RPMI7951 (cell line): ENCODE data around the gene SND1. TPM values are rescaled to one million over a fixed set of nuclear protein-coding genes. Genes with fewer than 3 reads are reported as not detected.

Source experiments
- DNase-seq: peaks from one replicate; pipeline ENCODE4 v3.0.0-alpha.2; 2012; ENCODE audit warnings: low read depth
- total RNA-seq: library from RNA; depleted of rRNA; stranded (reverse); fragments of >200 nt; shearing (Covaris generic); gene quantifications from 2 replicates; pipeline ENCODE4 v1.2.3, GENCODE V29; 2014

SND1 gene
- total RNA-seq, 1 experiment from 2014 or later, result 148 TPM

DNA sequence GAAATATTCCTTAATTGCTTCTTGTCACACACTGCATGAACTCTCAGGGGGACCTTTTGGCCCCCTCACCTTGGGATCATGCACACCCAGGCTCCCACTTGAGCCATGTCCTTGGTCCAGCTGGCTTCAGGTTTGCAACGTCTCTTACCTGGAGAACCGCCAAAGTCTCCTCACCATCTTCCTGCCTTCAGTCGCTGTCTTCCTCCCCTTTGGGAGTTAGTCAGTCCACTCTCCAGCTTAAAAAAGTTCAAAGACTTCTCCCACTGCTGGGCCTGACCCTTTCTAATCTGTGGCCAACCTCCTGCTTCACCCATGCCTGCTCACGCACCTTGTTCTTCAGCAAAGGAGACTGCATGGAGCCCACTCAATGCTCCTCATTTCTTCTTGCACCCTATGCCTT lies 461.8 kb downstream of the SND1 start:
- DNase-seq, result no peak

DNA sequence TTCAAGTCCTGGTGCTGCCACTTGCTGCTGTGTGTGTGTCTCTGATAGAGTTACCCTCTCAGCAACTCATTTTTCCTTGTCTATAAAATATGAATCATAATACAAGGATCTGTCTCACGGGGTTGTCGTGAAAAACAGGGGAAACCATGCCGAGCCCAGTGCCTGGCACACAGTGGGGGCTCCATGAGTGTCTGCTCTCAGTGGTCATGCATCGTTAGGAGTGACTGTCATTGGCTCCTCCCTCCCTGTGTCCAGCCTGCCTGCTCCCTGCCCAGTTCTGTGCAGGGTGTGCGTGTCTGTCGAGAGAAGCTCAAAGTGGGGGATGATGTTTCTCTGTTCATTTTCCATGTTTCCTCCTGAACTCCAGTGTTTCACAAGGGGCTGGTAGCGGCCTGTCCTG lies 462.8 kb downstream of the SND1 start:
- no peak for DNase-seq

DNA sequence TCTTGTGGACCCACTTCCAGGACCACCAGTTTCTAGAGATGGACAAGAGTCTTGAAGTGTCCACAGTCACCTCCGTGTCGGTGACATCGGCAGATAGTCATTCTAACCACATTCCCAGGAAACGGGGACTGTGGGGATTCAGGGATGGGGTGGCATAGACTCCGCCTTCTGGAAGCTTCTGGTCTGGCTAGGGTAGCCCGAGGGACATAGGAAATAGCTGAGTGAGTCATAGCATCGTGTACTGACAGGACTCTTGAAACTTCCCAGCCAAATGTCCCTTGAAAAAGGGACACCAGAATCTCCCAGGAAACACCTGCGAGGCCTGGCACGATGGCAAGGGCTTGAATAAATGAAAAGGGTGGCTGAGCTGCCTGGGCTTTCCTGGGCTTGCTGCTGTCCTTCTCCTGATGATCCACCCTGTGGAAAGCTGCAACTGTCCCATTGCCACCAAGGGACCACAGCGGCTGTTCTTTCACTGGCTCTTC lies 463.4 kb downstream of the SND1 start:
- peak; percentile 81 for DNase-seq

DNA sequence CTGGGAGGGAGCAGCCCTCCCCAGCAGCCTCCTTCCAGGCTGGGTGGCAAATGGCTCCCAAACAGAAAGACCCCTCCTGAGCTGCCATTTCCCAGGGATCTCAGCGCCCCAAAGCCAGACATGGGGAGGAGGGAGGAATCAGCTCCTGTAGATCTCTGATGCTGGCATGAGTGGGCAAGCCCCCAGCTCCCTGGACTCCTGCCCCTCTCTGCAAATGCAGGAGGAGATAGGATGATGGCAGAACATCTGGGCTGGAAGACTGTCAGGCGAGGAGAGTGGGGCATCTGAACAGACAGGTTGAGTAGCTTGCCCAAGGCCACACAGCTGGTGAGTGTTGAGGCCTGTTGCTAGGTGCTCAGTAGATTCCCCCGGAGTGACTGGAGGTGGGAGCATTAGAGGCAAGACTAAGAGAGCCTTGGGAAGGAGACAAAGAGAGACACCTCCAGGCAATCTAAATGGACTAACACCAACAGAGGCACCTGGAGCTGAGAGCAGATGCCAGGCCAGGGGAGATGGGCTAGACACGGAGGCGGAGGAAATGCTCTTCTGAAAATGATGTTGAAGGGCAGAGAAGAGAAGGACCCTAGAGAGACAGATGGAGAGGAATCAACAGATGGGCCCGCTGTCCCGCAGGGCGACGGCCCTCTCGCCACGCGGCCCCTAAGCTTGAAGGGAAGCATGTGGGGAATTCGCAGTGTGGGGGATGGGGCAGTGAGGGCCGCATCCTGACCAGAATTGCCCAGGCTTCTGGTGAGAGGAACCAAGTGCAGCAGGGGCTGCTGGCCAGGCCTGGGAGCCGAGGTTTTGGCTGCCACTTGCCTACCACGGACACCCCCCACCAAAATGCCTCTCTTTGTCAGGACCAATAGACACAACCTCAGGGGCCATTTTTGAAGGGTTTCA lies 464.1 kb downstream of the SND1 start:
- DNase-seq, result no peak

DNA sequence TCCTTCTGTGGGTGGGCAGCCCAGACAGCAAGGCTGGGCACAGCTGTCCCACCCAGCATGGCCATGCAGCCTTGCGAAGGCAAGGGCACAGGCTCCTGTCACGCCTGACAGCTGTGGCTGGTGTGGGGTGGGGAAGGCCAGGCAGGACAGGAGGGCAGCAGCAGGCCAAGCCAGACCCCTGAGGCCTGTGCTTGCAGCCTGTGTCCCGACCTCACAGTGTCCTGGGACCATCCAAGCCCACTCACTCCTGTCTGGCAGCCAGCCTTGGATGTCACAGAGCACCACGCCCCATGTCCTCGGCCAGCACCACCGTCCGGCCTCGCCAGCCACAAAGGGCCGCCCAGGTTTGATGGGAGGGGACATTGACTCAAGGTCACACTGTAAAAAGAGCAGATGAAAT lies 464.7 kb downstream of the SND1 start:
- DNase-seq, result no peak

DNA sequence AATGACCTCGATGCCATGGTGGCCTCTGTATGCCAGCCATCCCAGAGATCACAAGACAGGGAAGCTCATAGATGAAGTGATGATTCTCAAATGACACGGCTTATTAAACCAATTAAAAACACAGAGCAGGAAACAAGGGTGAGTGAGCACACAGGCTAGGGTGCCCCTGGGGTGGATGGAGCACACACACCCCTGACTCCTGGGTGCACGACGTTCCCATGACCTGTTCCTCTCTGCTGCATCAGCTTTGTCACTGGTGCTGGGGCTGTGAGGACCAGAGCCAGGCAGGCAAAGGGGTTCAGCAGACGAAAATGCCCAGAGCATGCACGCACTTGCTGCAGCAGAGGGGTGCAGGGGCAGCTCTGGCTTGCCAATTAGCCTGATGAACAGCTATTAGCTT lies 465.7 kb downstream of the SND1 start:
- no peak for DNase-seq

DNA sequence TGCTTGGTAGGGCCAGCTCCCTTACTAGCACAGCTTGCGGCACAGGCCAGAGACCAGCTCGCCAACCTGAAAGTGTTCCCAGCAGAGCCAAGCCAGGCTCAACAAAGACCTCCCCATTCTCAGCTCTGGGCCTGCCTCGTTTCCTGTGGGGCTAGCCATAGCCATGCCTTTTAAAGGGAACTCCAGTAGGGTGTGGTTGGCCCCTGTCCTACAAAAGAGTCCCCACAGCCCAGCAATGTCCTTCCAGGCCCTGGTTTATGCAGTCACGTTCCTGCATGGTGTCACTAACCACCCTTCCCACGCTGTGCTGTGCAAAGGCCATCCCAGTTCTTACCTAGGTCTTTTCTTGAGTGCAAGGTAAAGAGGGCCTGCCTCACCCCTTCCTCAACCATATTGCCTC lies 467.0 kb downstream of the SND1 start:
- DNase-seq, result no peak

DNA sequence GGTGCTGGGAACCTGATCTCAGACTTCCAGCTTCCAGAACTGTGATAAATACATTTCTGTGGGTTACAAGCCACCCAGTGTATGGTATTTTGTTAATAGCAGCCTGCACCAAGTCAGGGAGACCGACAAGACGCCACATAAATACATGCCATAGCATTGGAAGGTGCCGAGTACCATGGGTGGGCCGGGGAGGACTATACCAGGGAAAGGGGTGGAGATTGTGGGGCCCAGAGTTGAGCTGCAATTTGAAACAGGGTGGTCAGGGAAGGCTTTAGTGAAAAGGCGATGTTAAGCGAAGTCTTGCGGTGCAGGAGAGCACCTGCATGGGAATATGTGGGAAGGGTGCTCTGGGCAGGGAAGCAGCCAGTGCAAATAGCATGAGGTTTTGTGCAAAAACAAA lies 468.1 kb downstream of the SND1 start:
- no peak for DNase-seq

DNA sequence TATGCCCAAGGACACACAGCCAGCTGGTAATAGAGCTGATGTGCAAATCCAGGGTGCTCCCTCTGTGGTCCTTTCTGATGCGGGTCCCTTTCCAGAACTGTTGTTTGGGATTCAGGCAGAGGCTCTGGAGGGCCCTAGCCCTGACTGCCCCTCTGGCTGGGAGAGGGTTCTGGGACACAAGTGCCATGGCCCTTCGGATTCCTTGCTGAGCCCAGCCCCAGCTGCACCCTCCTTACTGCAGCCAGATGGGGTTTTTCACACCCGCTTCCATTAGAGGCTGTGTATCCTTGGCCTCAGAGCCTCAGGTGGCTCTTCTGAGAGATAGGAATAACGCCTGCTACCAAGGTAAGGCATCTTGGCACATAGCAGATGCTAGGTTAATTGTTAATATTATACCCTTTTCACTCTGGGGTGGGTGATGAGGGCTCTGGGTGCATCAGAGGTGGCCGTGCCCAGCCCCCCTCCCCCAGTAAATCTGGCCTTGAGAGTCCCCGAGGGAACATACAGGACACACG lies 469.0 kb downstream of the SND1 start:
- DNase-seq, result no peak

DNA sequence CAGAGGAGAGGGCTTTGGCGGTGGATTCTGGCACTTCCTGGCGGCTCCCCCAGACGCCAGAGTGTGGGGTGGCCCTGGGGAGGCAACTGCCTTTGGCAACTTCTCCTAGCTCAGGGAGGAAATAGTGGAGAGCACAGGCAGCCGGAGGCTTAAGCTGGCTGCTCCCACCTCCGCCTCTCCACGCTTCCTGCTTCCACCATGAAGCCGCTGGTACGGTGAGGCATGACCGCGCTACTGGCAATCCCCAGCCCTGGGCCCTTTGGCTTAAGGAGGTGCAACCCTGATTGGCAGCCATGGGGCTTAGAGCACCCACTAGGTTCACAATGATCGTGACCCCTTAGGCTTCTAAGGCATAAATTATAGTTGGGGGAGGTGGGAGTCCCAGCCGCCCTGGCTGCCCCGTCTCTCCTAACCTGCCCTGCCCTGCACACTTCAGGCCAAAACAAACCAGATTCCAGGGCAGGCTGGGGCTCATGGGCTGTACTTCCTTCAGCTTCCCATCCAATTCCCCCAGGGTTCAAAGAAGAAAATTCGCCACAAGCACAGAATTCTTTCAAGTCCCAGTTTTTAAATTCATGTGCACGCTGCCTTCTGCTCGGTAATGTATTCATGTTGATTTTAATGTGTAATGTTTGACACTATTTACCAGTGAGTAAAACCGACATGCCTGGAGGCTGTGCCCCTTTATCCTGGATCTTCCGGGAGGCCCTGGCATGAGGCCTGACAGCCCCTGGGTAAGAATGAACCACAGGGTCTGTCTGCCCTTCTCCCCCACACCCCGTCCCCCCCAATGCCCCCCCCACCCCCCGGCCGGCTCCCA lies 469.9 kb downstream of the SND1 start:
- DNase-seq, result peak; percentile 22

DNA sequence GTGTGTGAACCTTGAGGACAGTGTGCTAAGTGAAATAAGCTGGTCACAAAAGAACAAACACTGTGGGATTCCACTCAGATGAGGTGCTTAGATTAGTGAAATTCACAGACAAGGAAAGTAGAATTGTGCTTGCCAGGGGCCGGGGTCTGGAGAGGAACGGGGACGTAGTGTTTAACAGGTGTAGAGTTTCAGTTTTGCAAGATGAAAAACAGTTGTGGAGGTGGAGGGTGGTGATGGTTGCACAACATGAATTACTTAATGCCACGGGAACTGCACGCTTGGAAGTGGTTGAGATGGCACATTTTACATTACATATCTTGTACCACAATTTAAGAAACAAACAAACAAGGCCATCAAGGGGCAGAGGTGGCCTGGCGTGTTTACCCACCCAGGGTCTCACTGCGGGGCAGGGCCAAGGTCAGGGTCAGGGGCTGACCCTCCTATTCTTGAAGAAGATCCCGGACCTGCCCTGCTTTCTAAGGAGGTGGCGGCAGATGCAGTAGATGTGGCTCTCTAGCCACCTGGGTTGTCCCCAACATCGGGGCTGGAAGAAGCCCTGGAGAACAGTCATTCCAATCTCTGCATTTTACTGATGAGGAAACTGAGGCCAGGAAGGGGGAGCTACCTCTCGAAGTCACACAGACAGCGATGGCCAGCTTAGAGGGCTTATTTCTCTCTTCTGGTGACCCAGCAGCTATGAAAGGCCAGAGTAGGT lies 470.7 kb downstream of the SND1 start:
- DNase-seq, result no peak

DNA sequence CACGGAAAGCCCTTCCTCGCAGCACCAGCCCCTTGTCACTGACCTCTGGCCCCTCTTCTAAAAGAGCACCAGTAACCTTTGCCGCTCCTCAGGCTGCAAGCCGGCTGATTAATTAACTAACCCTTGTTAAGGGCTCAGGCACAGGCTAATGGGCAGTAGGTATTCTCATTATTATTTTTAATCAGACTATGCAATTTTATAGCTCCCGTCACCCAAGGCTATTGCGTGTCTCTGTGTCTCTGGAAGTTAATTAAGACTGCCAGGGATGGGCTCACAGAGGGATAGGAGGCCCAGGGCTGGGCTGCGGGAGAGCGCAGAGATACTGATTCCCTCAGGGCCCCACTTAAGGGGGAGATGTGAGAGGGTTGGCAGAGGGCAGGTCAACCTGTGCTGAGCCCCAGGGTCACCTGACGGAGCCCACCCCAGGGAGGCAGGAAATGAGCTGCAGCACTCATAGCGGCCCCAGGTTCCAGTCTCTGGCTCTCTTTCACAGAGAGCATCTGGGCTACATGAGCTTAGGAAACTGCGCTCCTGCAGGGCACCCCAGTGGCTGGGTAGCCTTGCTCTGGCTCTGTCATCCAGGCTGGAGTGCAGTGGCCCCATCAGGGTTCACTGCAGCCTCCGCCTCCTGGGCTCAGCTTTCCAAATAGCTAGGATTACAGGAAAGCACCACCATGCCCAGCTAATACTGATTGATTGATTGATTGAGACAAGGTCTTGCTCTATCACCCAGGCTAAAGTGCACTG lies 471.5 kb downstream of the SND1 start:
- no peak for DNase-seq

DNA sequence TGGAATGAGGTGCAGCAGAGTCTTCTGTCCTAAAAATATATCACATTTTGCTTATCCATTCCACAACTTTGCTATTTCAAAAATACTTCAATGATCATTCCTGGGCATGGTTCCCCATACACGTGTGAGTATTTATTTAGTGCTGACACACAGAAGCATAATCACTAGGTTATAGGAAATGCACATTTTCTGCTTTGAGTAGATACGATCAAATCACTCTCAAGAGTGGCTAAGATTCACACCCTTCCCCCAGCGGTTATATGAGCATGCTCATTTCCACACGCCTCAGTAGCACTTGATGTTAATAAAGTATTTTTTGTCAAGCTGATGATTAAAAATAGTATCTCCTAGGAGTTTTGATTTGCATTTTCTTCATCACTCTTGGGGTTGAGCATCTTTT lies 472.8 kb downstream of the SND1 start:
- DNase-seq, result no peak

DNA sequence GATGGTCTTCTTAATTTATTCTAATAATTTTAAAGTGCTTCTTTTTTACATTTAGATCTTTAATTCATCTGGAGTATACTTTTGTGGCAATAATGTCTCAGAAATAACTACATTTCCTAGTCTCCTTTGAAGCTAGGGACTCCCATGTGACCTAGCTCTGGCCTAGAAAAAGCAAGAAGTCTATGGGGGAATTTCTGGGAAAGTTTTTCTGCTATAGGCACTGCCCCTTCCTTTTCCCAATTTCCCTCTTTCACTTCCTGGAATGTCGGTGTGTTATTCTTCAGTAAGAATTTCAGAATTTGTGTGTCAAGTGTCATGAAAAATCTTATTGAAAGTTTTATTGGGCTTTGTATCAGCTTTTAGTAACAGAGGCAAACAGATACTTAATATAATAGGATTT lies 473.8 kb downstream of the SND1 start:
- no peak for DNase-seq

DNA sequence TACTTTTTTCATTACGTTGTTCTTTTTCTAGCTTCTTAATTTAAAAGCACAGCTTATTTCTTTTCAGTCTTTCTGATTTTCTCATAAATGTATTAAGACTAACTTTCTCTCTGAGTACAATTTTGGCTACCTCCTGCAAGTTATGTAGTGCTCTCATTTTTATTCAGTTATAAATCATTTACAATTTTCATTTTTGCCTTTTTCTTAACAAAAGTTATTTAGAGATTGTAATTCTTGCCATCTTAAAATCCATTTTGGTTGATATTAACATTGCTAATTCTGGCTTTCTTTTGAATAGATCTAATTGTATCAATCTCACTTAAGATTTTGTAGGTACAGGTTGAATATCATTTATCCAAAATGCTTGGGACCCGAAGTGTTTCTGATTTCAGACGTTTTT lies 476.4 kb downstream of the SND1 start:
- no peak for DNase-seq

DNA sequence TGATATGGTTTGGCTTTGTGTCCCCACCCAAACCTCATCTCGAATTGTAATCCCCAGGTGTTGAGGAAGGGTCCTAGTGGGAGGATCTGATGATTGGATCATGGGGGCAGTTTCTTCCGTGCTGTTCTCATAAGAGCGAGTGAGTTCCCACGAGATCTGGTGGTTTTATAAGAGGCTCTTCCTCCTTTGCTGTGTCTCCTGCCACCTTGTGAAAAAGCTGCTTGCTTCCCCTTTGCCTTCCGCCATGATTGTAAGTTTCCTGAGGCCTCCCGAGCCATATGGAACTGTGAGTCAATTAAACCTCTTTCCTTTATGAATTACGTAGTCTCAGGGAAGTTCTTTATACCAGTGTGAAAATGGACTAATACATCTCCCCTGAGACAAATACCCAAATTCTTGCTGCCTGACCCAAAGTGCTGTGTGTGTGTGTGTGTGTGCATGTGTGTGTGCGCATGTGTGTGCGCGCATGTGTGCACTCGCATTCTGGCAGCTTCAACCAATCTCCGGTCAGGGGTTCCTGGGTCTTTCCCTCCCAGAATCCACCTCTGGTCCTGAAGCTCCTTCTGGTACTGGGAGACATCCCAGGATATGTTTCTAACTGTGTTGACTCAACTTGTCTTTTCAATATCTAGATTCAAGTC lies 477.4 kb downstream of the SND1 start:
- no peak for DNase-seq

DNA sequence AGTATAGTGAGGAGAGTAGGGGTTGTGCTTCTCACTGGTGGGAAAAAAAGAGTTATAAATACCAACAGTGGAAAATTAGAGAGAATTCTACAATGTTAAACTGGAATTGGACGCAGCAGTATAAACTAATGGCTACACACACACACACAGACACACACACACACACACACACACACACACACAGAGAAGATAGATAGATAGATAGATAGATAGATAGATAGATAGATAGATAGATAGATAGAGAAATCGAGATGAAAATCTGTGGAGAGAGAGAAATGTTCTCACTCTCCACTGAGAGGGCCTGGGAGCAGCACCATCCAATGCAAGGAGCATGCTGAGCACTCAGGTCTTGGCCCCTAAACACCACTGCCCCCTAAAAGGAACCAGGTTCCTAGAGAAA lies 479.1 kb downstream of the SND1 start:
- no peak for DNase-seq

DNA sequence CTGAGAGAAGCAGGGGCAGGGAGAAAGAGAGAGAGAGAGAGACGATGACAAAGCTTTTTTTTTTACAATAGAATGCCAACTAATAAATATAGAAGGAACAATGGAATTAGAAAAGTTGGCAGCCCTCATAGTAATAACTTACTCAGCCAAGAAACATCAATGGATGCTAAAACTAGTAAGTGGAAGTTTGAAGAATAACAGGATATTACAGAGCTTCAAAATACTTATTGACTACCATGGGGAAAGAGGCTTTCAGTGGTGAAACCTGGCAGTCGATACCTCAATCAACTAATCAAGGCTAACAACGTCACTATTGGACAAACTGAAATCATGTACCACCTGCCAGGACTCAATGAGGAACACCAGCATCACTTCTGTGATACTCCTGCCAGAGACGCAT lies 479.7 kb downstream of the SND1 start:
- DNase-seq, result no peak

DNA sequence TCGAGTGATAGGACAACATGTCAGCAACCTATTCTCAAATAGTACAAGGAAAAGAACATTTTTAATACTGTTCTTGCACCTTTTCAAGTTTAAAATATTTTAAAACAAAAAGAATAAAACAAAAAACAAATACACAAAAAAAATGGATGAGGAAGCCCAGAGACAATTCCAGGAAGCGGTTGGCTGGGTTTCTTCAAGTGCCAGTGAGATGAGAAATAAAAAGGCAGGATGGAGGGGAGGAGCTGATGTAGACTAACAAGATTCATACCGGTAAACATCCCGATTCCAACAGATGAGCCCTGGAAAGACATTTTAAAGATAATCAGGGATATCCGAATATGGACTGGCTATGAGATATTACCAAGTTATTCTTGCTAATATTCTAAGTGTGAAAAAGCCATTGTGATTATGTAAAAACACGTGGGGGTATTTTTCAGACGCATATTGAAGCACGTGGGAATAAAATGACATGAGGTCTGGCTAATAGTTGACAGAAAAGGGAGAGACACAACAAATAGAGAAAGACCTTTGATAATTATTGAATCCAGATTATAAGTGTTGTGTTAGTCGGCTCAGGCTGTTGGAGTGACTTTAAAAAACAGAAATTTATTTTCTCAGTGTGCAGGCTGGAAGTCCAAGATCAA lies 480.6 kb downstream of the SND1 start:
- DNase-seq, result no peak

DNA sequence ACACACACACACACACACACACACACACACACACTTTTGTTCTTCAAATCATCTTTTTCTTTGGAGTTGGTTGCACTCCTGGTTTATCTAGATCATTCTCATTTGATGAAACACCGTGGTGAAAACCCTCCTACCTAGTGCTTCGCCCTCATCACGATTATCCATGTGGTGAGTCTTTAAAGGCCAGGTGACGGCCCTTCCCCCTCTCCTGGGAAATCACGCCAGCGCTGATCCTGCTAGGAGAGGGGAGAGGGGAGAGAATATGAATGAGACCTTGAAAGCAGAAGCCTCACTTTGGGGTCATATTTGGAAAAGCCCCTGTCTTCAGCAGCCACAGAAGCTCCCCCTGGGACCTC lies 483.1 kb downstream of the SND1 start:
- no peak for DNase-seq
